Chondrocyte (in vitro differentiated cells): ENCODE results near the gene POLL. TPM values are rescaled to one million over a fixed set of nuclear protein-coding genes. Genes with fewer than 3 reads are reported as not detected.

Source experiments
- DNase-seq: peaks from one replicate; pipeline ENCODE4 v3.0.0; 2021; ENCODE audit warnings: mixed read lengths, low spot score
- H3K27ac Mint-ChIP-seq: one replicate; pipeline ENCODE4 v1.8.0; 2021; ENCODE audit warnings: mild to moderate bottlenecking, moderate library complexity, mixed read lengths; ENCODE audit not compliant: unreplicated experiment
- H3K27me3 Mint-ChIP-seq: 2 replicates; pipeline ENCODE4 v1.8.0; 2021; ENCODE audit warnings: low read depth, mixed read lengths
- H3K36me3 Mint-ChIP-seq: 2 replicates; pipeline ENCODE4 v1.8.0; 2021; ENCODE audit warnings: low read depth, mixed read lengths
- H3K4me1 Mint-ChIP-seq: 2 replicates; pipeline ENCODE4 v1.8.0; 2021; ENCODE audit warnings: low read depth, mild to moderate bottlenecking, mixed read lengths
- H3K4me3 Mint-ChIP-seq: one replicate; pipeline ENCODE4 v1.8.0; 2021; ENCODE audit warnings: mild to moderate bottlenecking, moderate library complexity, mixed read lengths; ENCODE audit not compliant: unreplicated experiment
- H3K9me3 Mint-ChIP-seq: 2 replicates; pipeline ENCODE4 v1.8.0; 2021; ENCODE audit warnings: low read depth, mixed read lengths
- CTCF ChIP-seq: fragments of 200-600 bp; sonication (generic); IDR thresholded peaks from 2 replicates; pipeline ENCODE4 v1.5.0; 2021; ENCODE audit warnings: antibody characterized with exemption, mild to moderate bottlenecking, moderate library complexity
- total RNA-seq: library from RNA; stranded (reverse); gene quantifications from 3 replicates; pipeline ENCODE4 v1.2.1, GENCODE V29; 2021

Gene POLL
- total RNA-seq, 1 donor from 2014 or later = 21.2 TPM

- H3K27me3 Mint-ChIP-seq = no peaks in the 10 kb centered on the region
- H3K4me1 Mint-ChIP-seq = no peaks in the 10 kb centered on the region
- H3K4me3 Mint-ChIP-seq = no peak overlapping the region
- TF ChIP-seq CTCF = no peak
- H3K9me3 Mint-ChIP-seq = no peaks in the 10 kb centered on the region
- H3K27ac Mint-ChIP-seq = peak overlapping the region; percentile 49
- DNase-seq = no peak
- H3K36me3 Mint-ChIP-seq = peaks cover 19% of the 10 kb centered on the region
These were observed 29.9 kb upstream of the POLL start for GRCh38 chr10:101617824-101618568.

- no peak for DNase-seq
- peaks cover 16% of the 10 kb centered on the region for H3K36me3 Mint-ChIP-seq
- no peak overlapping the region for H3K4me3 Mint-ChIP-seq
- H3K27me3 Mint-ChIP-seq = no peaks in the 10 kb centered on the region
- no peaks in the 10 kb centered on the region for H3K9me3 Mint-ChIP-seq
- TF ChIP-seq CTCF = peak; percentile 14
- H3K4me1 Mint-ChIP-seq = no peaks in the 10 kb centered on the region
- no peak overlapping the region for H3K27ac Mint-ChIP-seq
These were observed 29.2 kb upstream of the POLL start for GRCh38 chr10:101617102-101617823.

GRCh38 chr10:101616415-101617101 is 28.5 kb upstream of the POLL start:
- H3K9me3 Mint-ChIP-seq = no peaks in the 10 kb centered on the region
- TF ChIP-seq CTCF = no peak
- no peak overlapping the region for H3K27ac Mint-ChIP-seq
- no peaks in the 10 kb centered on the region for H3K4me1 Mint-ChIP-seq
- H3K27me3 Mint-ChIP-seq = no peaks in the 10 kb centered on the region
- DNase-seq = no peak
- H3K4me3 Mint-ChIP-seq = no peak overlapping the region
- peaks cover 11% of the 10 kb centered on the region for H3K36me3 Mint-ChIP-seq

GRCh38 chr10:101615525-101616116 is 27.6 kb upstream of the POLL start:
- no peaks in the 10 kb centered on the region for H3K27me3 Mint-ChIP-seq
- DNase-seq = no peak
- no peak for TF ChIP-seq CTCF
- peaks cover 11% of the 10 kb centered on the region for H3K36me3 Mint-ChIP-seq
- H3K4me3 Mint-ChIP-seq = no peak overlapping the region
- no peaks in the 10 kb centered on the region for H3K9me3 Mint-ChIP-seq
- no peak overlapping the region for H3K27ac Mint-ChIP-seq
- no peaks in the 10 kb centered on the region for H3K4me1 Mint-ChIP-seq
